HepG2 (cell line): Measurements from ENCODE around the gene ACACB. TPM values are rescaled to one million over a fixed set of nuclear protein-coding genes. Genes with fewer than 3 reads are reported as not detected.
A peak's percentile ranks its signal among the peaks of the same experiment; 100 is the strongest.

Experiments used
- ATM ChIP-seq: fragments of 450-650 bp; IDR thresholded peaks from 2 replicates; pipeline ENCODE4 v1.7.1; 2017; ENCODE audit warnings: mild to moderate bottlenecking, borderline replicate concordance
- FOXC1 ChIP-seq: sonication (generic); formaldehyde crosslinking; IDR thresholded peaks from 2 replicates; pipeline ENCODE4 v1.8.0; 2022; ENCODE audit warnings: mild to moderate bottlenecking, missing genetic modification reagents, borderline replicate concordance
- GATA4 ChIP-seq: sonication (generic); IDR thresholded peaks from 2 replicates; pipeline ENCODE4 v1.6.1; 2016; ENCODE audit warnings: antibody characterized with exemption, low read depth, borderline replicate concordance
- HOXA5 ChIP-seq: sonication (generic); formaldehyde crosslinking; IDR thresholded peaks from 2 replicates; pipeline ENCODE4 v1.4.0; 2020; ENCODE audit warnings: missing genetic modification reagents
- HOXD1 ChIP-seq: sonication (generic); formaldehyde crosslinking; IDR thresholded peaks from 2 replicates; pipeline ENCODE4 v1.5.0; 2020; ENCODE audit warnings: missing genetic modification reagents
- JDP2 ChIP-seq: sonication (generic); formaldehyde crosslinking; IDR thresholded peaks from 2 replicates; pipeline ENCODE4 v1.8.1; 2022; ENCODE audit warnings: missing genetic modification reagents, borderline replicate concordance
- KDM5A ChIP-seq: fragments of 200-600 bp; sonication (generic); IDR thresholded peaks from 2 replicates; pipeline ENCODE4 v1.7.0; 2018; ENCODE audit warnings: antibody characterized with exemption, mild to moderate bottlenecking, low read length, borderline replicate concordance
- KDM6A ChIP-seq: IDR thresholded peaks from 2 replicates; pipeline ENCODE4 v1.6.1; 2016; ENCODE audit warnings: low read depth
- MEF2D ChIP-seq: sonication (generic); formaldehyde crosslinking; IDR thresholded peaks from 2 replicates; pipeline ENCODE4 v1.5.1; 2020; ENCODE audit warnings: mild to moderate bottlenecking, missing genetic modification reagents
- NFIB ChIP-seq: sonication (generic); formaldehyde crosslinking; IDR thresholded peaks from 2 replicates; pipeline ENCODE4 v1.9.0; 2021; ENCODE audit warnings: missing genetic modification reagents, mild to moderate bottlenecking, borderline replicate concordance
- SMC3 ChIP-seq: IDR thresholded peaks from 2 replicates; pipeline ENCODE4 v1.6.1; 2011; ENCODE audit warnings: low read length, improper control_type of control experiment
- SNRNP70 ChIP-seq: fragments of 200-400 bp; formaldehyde crosslinking; IDR thresholded peaks from 2 replicates; pipeline ENCODE4 v1.6.1; 2017; ENCODE audit warnings: mild to moderate bottlenecking, low read depth, low read length, moderate library complexity
- SP4 ChIP-seq: sonication (generic); formaldehyde crosslinking; IDR thresholded peaks from 2 replicates; pipeline ENCODE4 v1.8.1; 2023; ENCODE audit warnings: mild to moderate bottlenecking, missing genetic modification reagents
- TBP ChIP-seq: sonication (generic); formaldehyde crosslinking; IDR thresholded peaks from 2 replicates; pipeline ENCODE4 v1.5.0; 2020; ENCODE audit warnings: missing genetic modification reagents
- TCF12 ChIP-seq, 2 experiments: fragments of 450-650 bp in 1 of 2; sonication (generic) in 1 of 2; formaldehyde crosslinking in 1 of 2; IDR thresholded peaks; 2 replicates each; pipeline versions ENCODE4 v1.6.1 to v1.8.0; 2017 to 2022; ENCODE audit warnings: antibody characterized with exemption in 1 of 2, mild to moderate bottlenecking in 1 of 2, missing genetic modification reagents in 1 of 2, moderate library complexity in 1 of 2
- ZEB1 ChIP-seq: IDR thresholded peaks from 2 replicates; pipeline ENCODE4 v1.6.1; 2012; ENCODE audit warnings: mild to moderate bottlenecking, low read depth, inconsistent platforms; ENCODE audit not compliant: insufficient replicate concordance
- ZNF550 ChIP-seq: sonication (generic); formaldehyde crosslinking; IDR thresholded peaks from 2 replicates; pipeline ENCODE4 v1.4.0; 2020; ENCODE audit warnings: mild to moderate bottlenecking, missing genetic modification reagents, borderline replicate concordance
- ZNF660 ChIP-seq: sonication (generic); formaldehyde crosslinking; IDR thresholded peaks from 2 replicates; pipeline ENCODE4 v1.5.1; 2020; ENCODE audit warnings: mild to moderate bottlenecking, low read depth, missing genetic modification reagents, borderline replicate concordance
- polyA plus RNA-seq, 8 experiments: library from polyadenylated mRNA; depleted of rRNA in 3 of 8; stranded (reverse) in 7 of 8; unstranded in 1 of 8; fragments of >200 nt; fragmentation: Illumina TruSeq in 4 of 8; extraction: Trizol in 4 of 8; gene quantifications; 2 replicates each; pipeline versions ENCODE4 v1.2.1 to v1.2.3, GENCODE V29; 2011 to 2016; ENCODE audit warnings: low read depth in 4 of 8, missing spikeins in 1 of 8, mixed read lengths in 1 of 8; ENCODE audit not compliant: insufficient read depth in 1 of 8
- total RNA-seq, 5 experiments: library from RNA; depleted of rRNA; stranded (reverse); fragments of >200 nt; fragmentation: Illumina TruSeq; extraction: Trizol; gene quantifications; 2 replicates each; pipeline ENCODE4 v1.2.3, GENCODE V29; 2016; ENCODE audit warnings: low read depth in 1 of 5
- TF ChIP-seq, protein P1 (sequence below): sonication (generic); formaldehyde crosslinking; conservative IDR thresholded peaks from 2 replicates; pipeline ENCODE4 v1.4.0; 2020; ENCODE audit warnings: missing genetic modification reagents
- TF ChIP-seq, protein P2 (sequence below): sonication (generic); formaldehyde crosslinking; IDR thresholded peaks from 2 replicates; pipeline ENCODE4 v1.8.0; 2022; ENCODE audit warnings: missing genetic modification reagents, low read depth, mild to moderate bottlenecking, borderline replicate concordance
- TF ChIP-seq, protein P3 (sequence below): sonication (generic); formaldehyde crosslinking; IDR thresholded peaks from 2 replicates; pipeline ENCODE4 v1.4.0; 2020; ENCODE audit warnings: missing genetic modification reagents, borderline replicate concordance
- TF ChIP-seq, protein P4 (sequence below): sonication (generic); formaldehyde crosslinking; IDR thresholded peaks from 2 replicates; pipeline ENCODE4 v1.4.0; 2020; ENCODE audit warnings: mild to moderate bottlenecking, missing genetic modification reagents

ACACB gene
- total and polyA plus RNA-seq, 2 of the 13 experiments (the other 11 are each of a cell fraction or from before 2014, with no cell fraction given), result 6.2 to 8.6 TPM

DNA sequence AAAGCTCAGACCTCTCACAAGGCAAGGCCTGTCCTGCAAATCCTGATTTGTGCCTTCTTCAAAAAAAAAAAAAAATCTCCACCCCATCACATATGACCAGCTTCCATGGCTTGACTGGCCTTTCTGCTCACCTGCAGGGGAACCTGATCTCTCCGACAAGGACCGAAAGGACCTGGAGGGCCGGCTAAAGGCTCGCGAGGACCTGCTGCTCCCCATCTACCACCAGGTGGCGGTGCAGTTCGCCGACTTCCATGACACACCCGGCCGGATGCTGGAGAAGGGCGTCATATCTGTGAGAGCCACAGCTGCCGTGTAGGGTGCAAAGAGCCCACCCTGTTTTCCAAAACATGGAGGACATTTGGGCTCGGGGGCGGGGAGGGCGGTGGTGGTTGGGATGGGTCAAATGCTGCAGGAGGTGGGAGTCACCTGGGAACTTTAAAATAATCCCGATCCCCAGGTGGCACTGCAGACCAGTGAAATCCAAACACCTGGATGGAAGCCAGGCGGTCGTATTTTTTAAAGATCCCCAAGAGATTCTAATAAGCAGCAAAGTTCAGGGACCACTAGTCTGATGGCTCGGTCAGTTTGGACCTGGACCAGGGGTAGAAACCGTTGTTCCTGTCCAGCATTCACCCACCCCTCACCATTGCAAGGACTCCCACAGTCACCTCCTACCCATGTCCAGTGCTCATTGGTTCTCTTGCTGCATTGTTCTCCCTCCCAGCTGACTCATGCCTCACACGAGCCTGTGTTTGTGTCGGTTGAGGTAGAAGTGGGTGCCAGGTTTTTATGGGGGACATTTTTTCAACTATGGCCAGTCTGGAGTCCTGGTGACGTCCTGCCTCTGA lies 147.9 kb downstream of the ACACB start (continued):
- TF ChIP-seq ATM, result no peak
- no peak for TF ChIP-seq KDM6A (CRISPR knock-in tag)
- no peak for TF ChIP-seq SP4 (CRISPR knock-in tag)
- no peak for TF ChIP-seq TBP
- TF ChIP-seq, protein P1, sequence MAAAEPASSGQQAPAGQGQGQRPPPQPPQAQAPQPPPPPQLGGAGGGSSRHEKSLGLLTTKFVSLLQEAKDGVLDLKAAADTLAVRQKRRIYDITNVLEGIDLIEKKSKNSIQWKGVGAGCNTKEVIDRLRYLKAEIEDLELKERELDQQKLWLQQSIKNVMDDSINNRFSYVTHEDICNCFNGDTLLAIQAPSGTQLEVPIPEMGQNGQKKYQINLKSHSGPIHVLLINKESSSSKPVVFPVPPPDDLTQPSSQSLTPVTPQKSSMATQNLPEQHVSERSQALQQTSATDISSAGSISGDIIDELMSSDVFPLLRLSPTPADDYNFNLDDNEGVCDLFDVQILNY (CRISPR knock-in tag), result no peak
- TF ChIP-seq SNRNP70, result no peak
- no peak for TF ChIP-seq HOXA5 (CRISPR knock-in tag)
- no peak for TF ChIP-seq KDM5A
- TF ChIP-seq JDP2 (CRISPR knock-in tag), result no peak
- no peak for TF ChIP-seq GATA4
- TF ChIP-seq ZNF550, result no peak
- no peak for TF ChIP-seq MEF2D (CRISPR knock-in tag)
- TF ChIP-seq, protein P2, sequence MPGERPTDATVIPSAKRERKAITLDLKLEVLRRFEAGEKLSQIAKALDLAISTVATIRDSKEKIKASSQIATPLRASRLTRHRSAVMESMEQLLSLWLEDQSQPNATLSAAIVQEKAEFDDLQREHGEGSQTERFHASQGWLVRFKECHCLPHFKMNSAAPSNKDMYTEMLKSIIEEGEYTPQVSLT, result no peak
- peak; percentile 58 for TF ChIP-seq FOXC1
- TF ChIP-seq ZEB1, result no peak
- no peak for TF ChIP-seq ZNF660
- TF ChIP-seq, protein P3, sequence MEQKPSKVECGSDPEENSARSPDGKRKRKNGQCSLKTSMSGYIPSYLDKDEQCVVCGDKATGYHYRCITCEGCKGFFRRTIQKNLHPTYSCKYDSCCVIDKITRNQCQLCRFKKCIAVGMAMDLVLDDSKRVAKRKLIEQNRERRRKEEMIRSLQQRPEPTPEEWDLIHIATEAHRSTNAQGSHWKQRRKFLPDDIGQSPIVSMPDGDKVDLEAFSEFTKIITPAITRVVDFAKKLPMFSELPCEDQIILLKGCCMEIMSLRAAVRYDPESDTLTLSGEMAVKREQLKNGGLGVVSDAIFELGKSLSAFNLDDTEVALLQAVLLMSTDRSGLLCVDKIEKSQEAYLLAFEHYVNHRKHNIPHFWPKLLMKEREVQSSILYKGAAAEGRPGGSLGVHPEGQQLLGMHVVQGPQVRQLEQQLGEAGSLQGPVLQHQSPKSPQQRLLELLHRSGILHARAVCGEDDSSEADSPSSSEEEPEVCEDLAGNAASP (CRISPR knock-in tag), result no peak
- TF ChIP-seq TCF12 (IDR thresholded peaks at IDR 0.05), result no peak
- TF ChIP-seq TCF12 (CRISPR knock-in tag; IDR thresholded peaks at IDR 0.05), result no peak
- no peak for TF ChIP-seq HOXD1 (CRISPR knock-in tag)
- TF ChIP-seq NFIB (CRISPR knock-in tag), result no peak
- TF ChIP-seq, protein P4, sequence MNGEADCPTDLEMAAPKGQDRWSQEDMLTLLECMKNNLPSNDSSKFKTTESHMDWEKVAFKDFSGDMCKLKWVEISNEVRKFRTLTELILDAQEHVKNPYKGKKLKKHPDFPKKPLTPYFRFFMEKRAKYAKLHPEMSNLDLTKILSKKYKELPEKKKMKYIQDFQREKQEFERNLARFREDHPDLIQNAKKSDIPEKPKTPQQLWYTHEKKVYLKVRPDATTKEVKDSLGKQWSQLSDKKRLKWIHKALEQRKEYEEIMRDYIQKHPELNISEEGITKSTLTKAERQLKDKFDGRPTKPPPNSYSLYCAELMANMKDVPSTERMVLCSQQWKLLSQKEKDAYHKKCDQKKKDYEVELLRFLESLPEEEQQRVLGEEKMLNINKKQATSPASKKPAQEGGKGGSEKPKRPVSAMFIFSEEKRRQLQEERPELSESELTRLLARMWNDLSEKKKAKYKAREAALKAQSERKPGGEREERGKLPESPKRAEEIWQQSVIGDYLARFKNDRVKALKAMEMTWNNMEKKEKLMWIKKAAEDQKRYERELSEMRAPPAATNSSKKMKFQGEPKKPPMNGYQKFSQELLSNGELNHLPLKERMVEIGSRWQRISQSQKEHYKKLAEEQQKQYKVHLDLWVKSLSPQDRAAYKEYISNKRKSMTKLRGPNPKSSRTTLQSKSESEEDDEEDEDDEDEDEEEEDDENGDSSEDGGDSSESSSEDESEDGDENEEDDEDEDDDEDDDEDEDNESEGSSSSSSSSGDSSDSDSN (CRISPR knock-in tag), result no peak
- TF ChIP-seq SMC3, result peak; percentile 78
